Activated T-cell treated with anti-CD3 and anti-CD28 coated beads for 1 hour (primary cell): ENCODE measurements around the gene UTS2.

Experiments
- DNase-seq: peaks from one replicate; pipeline ENCODE4 v3.0.0-alpha.2; 2020; ENCODE audit warnings: low read depth

The UTS2 gene

DNA sequence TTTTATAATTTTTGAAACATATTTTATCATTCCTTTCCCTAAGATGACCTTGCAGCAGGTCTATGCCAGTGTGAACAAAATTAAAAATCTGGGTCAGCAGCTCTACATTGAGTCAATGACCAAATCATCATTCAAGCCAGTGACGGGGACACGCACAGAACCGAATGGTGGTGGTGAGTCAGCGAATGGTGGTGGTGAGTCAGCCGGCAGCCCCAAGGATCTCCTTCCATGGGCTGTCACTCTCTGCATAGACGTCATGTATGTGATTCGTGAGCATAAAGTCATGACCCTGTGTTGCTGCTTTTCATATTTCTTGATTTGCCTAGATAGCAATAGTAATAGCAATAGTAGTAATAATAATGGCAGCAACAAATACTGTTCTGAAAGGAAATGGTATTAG, 42.5 kb downstream of the UTS2 start:
- no peak for DNase-seq

- no peak for DNase-seq
Measured at GRCh38 chr1:7809742-7810141, 43.1 kb downstream of the UTS2 start.

GRCh38 chr1:7808253-7808844, 44.5 kb downstream of the UTS2 start:
- no peak for DNase-seq

GRCh38 chr1:7805460-7805859, 47.4 kb downstream of the UTS2 start:
- DNase-seq: no peak
